Panc1 (cell line): ENCODE results near the gene TM4SF5. TPM values are rescaled to one million over a fixed set of nuclear protein-coding genes. Genes with fewer than 3 reads are reported as not detected.
A peak's percentile ranks its signal among the peaks of the same experiment; 100 is the strongest.

Experiments
- ATAC-seq: fragments of 200-7000 bp; cut with Tn5 transposase; 2 replicates; pipeline ENCODE4 v1.9.1; 2020; ENCODE audit warnings: mild to moderate bottlenecking, moderate library complexity
- BruUV-seq: library from RNA; stranded (reverse); fragments of 400-500 nt; replicated peaks from 2 replicates; lab custom pipeline; 2021; lab: Mats Ljungman, UMichigan
- CTCF ChIA-PET: fragments of 300-600 bp; sonication (Branson Sonifier 250); formaldehyde crosslinking; loops from one replicate; lab custom pipeline; 2022; ENCODE audit warnings: antibody characterized with exemption; lab: Charles Lee
- POLR2A ChIA-PET: fragments of 300-600 bp; sonication (Branson Sonifier 250); formaldehyde crosslinking; loops from one replicate; lab custom pipeline; 2022; ENCODE audit warnings: antibody characterized with exemption; lab: Charles Lee
- DNase-seq: peaks from one replicate; pipeline ENCODE4 v3.0.0-alpha.2; 2010; ENCODE audit warnings: low read depth, low spot score
- H3K27ac ChIP-seq: 2 replicates; pipeline ENCODE4 v1.5.1; 2011; ENCODE audit warnings: mild to moderate bottlenecking, low read length, inconsistent platforms
- H3K27me3 ChIP-seq: fragments of 200-500 bp; sonication (Bioruptor generic); 2 replicates; pipeline ENCODE4 v1.6.0; 2014; ENCODE audit warnings: low read length, inconsistent platforms; ENCODE audit not compliant: control insufficient read depth, insufficient read depth
- H3K36me3 ChIP-seq: fragments of 200-500 bp; sonication (Bioruptor generic); 2 replicates; pipeline ENCODE4 v1.5.1; 2014; ENCODE audit warnings: inconsistent platforms, mild to moderate bottlenecking, low read length, moderate library complexity; ENCODE audit not compliant: control insufficient read depth, insufficient read depth
- H3K4me1 ChIP-seq: 2 replicates; pipeline ENCODE4 v1.5.1; 2011; ENCODE audit warnings: inconsistent platforms, mild to moderate bottlenecking, low read length, moderate library complexity; ENCODE audit not compliant: control insufficient read depth, insufficient read depth
- H3K4me3 ChIP-seq, 2 experiments: 2 replicates each; pipeline ENCODE4 v1.5.1; 2011 to 2012; ENCODE audit warnings: low read depth in 2 of 2, low read length in 2 of 2, mild to moderate bottlenecking in 2 of 2, inconsistent platforms in 1 of 2, moderate library complexity in 1 of 2
- H3K9me3 ChIP-seq: fragments of 200-500 bp; sonication (Bioruptor generic); 2 replicates; pipeline ENCODE4 v1.5.1; 2014; ENCODE audit warnings: low read depth, mild to moderate bottlenecking, inconsistent platforms, low read length, moderate library complexity; ENCODE audit not compliant: control insufficient read depth, insufficient read depth
- CTCF ChIP-seq: fragments of 450-650 bp; IDR thresholded peaks from 2 replicates; pipeline ENCODE4 v1.5.1; 2017; ENCODE audit warnings: mild to moderate bottlenecking
- POLR2AphosphoS5 ChIP-seq: IDR thresholded peaks from 2 replicates; pipeline ENCODE4 v1.6.1; 2012; ENCODE audit warnings: mild to moderate bottlenecking, low read depth, low read length, moderate library complexity
- SIN3A ChIP-seq: IDR thresholded peaks from 2 replicates; pipeline ENCODE4 v1.6.1; 2012; ENCODE audit warnings: low read depth, mild to moderate bottlenecking, low read length, moderate library complexity, borderline replicate concordance; ENCODE audit not compliant: insufficient read depth
- in situ Hi-C: cut with HindIII; loops from 2 replicates; pipeline ENCODE4 v1.10.0; 2016; ENCODE audit warnings: low sequenced_read_pairs, low pct_unique_long_range_greater_than_20kb
- intact Hi-C: fragments of 100-400 bp; cut with micrococcal nuclease; formaldehyde crosslinking; loops from one replicate; pipeline ENCODE4 v1.10.0; 2022; ENCODE audit not compliant: unreplicated experiment
- total RNA-seq: library from RNA; stranded (reverse); gene quantifications from one replicate; pipeline ENCODE4 v1.2.1, GENCODE V29; 2021; ENCODE audit not compliant: unreplicated experiment
- TF ChIP-seq, protein P1 (sequence below), 2 experiments: IDR thresholded peaks; 2 replicates each; pipeline ENCODE4 v1.6.1; 2011 to 2012; ENCODE audit warnings: low read depth in 2 of 2, control low read depth in 1 of 2, low read length in 1 of 2, mild to moderate bottlenecking in 1 of 2, moderate library complexity in 1 of 2; ENCODE audit not compliant: insufficient read depth in 1 of 2

The TM4SF5 gene
- total RNA-seq, 1 experiment from 2014 or later: not detected

GRCh38 chr17:4788159-4788806, 16.6 kb downstream of the TM4SF5 start:
- TF ChIP-seq CTCF (no peak), SIN3A (no peak), POLR2AphosphoS5 (no peak)
- TF ChIP-seq, protein P1, sequence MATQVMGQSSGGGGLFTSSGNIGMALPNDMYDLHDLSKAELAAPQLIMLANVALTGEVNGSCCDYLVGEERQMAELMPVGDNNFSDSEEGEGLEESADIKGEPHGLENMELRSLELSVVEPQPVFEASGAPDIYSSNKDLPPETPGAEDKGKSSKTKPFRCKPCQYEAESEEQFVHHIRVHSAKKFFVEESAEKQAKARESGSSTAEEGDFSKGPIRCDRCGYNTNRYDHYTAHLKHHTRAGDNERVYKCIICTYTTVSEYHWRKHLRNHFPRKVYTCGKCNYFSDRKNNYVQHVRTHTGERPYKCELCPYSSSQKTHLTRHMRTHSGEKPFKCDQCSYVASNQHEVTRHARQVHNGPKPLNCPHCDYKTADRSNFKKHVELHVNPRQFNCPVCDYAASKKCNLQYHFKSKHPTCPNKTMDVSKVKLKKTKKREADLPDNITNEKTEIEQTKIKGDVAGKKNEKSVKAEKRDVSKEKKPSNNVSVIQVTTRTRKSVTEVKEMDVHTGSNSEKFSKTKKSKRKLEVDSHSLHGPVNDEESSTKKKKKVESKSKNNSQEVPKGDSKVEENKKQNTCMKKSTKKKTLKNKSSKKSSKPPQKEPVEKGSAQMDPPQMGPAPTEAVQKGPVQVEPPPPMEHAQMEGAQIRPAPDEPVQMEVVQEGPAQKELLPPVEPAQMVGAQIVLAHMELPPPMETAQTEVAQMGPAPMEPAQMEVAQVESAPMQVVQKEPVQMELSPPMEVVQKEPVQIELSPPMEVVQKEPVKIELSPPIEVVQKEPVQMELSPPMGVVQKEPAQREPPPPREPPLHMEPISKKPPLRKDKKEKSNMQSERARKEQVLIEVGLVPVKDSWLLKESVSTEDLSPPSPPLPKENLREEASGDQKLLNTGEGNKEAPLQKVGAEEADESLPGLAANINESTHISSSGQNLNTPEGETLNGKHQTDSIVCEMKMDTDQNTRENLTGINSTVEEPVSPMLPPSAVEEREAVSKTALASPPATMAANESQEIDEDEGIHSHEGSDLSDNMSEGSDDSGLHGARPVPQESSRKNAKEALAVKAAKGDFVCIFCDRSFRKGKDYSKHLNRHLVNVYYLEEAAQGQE (IDR thresholded peaks at IDR 0.05; ENCODE audit: insufficient read depth in 1 of 2, low read depth in 2 of 2, low read length in 1 of 2): no peak
- H3K9me3 ChIP-seq: no peaks in the 10 kb centered on the region
- no peaks in the 10 kb centered on the region for H3K27me3 ChIP-seq
- intact Hi-C loops: loop anchor here (5.0 kb wide), 1 partner anchor 94 kb away; no protein-coding TSS in a partner anchor
- no TSS peak for BruUV-seq
- H3K27ac ChIP-seq: peak overlapping the region; percentile 23; the same call in 1 of the 2 replicates
- ChIA-PET POLR2A (no interaction called here), CTCF (interaction anchor here (0.6 to 1.2 kb wide), 2 partner anchors 8 to 32 kb away, joined by 4 to 5 read pairs; partner anchors contain the start of gene PSMB6)
- H3K36me3 ChIP-seq: no peaks in the 10 kb centered on the region; the same call in 1 of the 2 replicates
- DNase-seq (no peak), ATAC-seq (no peak)
- H3K4me1 ChIP-seq: peaks cover 6% of the 10 kb centered on the region
- in situ Hi-C loops: no loop called here
- peak overlapping the region; percentile 59 to 67; a peak in 2 of 4 replicates for H3K4me3 ChIP-seq

GRCh38 chr17:4788807-4789700, 17.4 kb downstream of the TM4SF5 start, which contains the start of gene GLTPD2:
Gene GLTPD2 (plus strand): TSS chr17:4788964. CDS start chr17:4789012, 48 bp downstream.
- Histone ChIP-seq H3K27ac (peak within 1 kb of the TSS; percentile 61), H3K4me3 (peak within 1 kb of the TSS; percentile 59 to 67), H3K27me3 (no peaks in the 10 kb centered on the region), H3K36me3 (no peaks in the 10 kb centered on the region; the same call in 1 of the 2 replicates), H3K4me1 (peaks cover 6% of the 10 kb centered on the region), H3K9me3 (no peaks in the 10 kb centered on the region)
- TF ChIP-seq SIN3A: no peak
- ChIA-PET CTCF (interaction anchor here (0.6 kb wide), 1 partner anchor 33 kb away, joined by 4 read pairs; no protein-coding TSS in a partner anchor), POLR2A (no interaction called here)
- no peak for DNase-seq
- ATAC-seq: no peak
- TSS peak; percentile 53 for BruUV-seq
- intact Hi-C loops: loop anchor here (5.0 kb wide), 1 partner anchor 93 kb away; no protein-coding TSS in a partner anchor
- in situ Hi-C loops: no loop called here
